GM21619 (cell line): ENCODE measurements around the gene SLC16A3.
"Not testable (repeated sequence)": the region's sequence is repeated elsewhere in the genome, so short reads cannot be mapped to it uniquely, and the experiment has no call there.

Experiments used
- ATAC-seq: cut with Tn5 transposase; IDR thresholded peaks from one replicate; pipeline ENCODE4 v1.9.1; 2021; ENCODE audit not compliant: unreplicated experiment

SLC16A3 gene

GRCh38 chr17:82228842-82229697, at the start of gene SLC16A3:
Gene SLC16A3 (plus strand): TSS chr17:82229042. CDS start chr17:82236009, 6,967 bp downstream.
- ATAC-seq: peak; percentile 39

DNA sequence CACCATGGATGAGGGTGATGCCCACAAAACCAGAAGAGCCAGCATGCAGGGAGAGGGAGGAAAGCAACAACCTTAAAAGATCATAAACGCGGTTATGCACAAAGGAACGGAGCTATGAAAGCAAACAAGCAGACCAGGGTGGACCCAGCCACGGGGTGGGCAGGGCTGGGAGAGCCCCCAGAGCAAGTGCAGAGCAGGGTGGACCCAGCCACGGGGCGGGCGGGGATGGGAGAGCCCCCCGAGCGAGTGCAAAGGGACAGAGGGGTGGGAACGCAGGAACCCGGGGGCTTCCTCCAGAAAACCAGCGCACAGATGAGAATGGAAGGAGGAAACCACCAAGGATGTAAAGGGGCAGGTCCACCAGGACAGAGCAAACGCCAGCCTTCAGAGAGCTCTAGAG, 49.4 kb upstream of the SLC16A3 start:
- no peak for ATAC-seq

GRCh38 chr17:82179946-82180475, 48.8 kb upstream of the SLC16A3 start:
- no peak for ATAC-seq

DNA sequence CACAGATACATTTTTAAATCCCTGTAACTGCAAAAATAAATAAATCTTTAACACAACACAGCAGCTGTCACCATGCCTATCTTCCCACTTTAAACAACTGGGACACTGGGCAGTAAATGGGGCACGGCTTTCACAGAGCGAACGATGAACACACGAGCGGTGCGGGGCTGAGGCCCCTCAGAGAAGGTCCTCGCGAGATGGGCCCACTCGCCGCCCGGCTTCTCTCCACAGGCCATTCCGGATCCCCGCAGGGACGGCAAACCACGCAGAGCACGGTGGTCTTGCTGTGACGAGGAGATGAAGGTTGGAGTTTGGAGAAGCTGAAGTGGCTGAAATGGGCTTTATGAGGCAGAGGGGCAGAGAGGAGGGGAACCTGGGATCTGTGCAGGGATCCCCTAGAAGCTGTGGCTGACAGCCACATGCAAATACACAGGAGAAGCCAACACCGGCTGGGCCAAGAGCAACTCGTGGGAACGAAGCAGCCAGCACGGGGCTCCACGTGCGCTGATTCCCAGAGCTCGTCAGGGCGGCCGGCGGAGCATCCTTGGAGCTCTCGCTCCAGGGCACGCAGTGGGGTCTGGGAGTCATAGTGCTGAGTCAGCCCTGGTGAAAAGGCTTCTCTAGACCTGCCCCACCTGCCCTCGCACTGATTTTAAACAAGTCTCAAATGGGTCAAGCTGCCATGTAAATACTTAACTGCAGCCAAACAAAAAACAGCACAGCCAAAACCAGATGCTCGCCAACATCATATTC, 47.9 kb upstream of the SLC16A3 start:
- ATAC-seq: no peak

DNA sequence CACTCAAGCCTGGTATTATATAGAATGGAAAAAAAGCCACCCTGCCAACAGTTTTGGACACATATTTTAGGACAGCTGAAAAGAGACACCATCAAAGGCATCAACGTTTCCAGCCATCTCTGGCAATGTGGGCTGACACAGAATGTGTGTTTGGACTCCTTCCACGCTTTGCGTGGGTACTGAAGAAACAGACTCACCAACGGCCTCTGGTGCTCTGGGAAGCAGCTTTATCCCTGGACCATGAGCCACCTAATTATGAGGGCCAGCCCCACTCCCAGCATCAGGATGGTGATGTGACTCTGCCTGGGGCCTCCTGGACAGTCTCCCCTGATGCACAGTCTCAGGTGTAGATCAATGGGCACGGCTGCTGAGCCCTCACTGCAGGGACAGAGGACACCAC, 44.1 kb upstream of the SLC16A3 start:
- no peak for ATAC-seq

DNA sequence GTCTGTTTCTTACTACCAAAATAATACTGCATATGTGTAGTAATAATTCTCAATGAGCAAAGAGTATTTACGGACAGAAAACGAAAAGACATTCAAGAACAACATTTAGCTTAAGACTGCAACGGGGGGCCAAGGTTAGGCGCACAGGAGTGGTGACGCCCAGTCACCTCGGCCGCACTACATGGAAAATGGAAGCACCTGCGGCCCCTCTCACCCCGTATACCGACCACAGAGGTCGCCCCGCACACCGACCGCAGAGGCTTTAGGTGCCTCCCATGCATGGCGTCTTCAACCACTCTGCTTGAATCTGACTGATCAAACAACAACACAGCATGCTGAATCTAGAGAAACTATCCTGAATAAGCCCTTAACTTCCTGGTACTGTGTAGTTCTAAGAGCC, 42.6 kb upstream of the SLC16A3 start:
- ATAC-seq: no peak

- no peak for ATAC-seq
These were observed 41.3 kb upstream of the SLC16A3 start for GRCh38 chr17:82187500-82187899.

GRCh38 chr17:82188001-82188961, 40.6 kb upstream of the SLC16A3 start:
- ATAC-seq: no peak

DNA sequence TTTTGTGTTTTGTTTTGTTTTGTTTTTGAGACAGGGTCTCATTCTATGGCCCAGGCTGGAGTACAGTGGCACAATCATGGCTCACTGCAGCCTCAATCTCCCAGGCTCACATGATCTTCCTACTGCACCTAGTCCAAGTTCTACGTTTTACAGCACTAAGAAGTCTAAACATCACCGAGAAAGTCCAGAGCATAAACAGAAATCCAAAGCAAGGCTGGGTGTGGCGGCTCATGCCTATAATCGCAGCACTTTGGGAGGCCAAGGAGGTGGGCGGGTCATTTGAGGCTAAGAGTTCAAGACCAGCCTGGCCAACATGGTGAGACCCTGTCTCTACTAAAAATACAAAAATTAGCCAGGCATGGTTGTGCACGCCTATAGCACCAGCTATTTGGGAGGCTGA, 35.8 kb upstream of the SLC16A3 start:
- not testable (repeated sequence) for ATAC-seq

DNA sequence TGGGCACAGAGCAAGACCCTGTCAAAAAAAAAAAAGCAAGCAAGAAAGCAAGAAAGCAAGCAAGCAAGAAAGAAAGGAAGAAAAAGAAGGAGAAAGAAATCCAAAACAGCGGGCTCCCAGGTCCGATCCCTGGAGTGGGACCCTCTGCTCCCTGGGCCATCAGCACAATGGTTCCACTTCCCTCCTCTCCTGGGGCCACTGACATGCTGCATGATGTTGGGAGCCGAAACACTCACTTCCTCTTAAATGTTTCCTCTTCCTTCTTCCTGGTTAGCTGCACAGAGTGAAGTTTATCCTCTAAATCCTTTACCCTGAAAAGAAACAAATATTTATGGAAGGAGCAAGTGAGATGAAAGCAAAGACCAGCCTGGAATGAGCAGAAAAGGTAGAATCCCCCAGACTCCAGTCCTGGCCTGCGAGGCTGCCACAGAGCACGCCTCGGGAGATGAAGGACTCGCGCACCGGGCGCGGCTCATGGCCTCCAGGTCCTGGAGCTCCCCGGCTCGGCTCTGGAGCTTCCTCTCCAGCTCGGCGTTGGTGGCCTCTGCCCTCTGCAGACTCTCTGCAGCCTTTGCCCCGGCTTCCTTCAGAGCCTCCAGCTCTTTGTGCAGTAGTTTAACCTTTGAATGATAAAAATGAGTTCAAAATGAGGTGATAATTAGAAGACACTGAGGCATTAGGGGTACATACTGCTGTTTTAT, 35.2 kb upstream of the SLC16A3 start:
- ATAC-seq: no peak

- no peak for ATAC-seq
These were observed 34.1 kb upstream of the SLC16A3 start for GRCh38 chr17:82194765-82195164.

DNA sequence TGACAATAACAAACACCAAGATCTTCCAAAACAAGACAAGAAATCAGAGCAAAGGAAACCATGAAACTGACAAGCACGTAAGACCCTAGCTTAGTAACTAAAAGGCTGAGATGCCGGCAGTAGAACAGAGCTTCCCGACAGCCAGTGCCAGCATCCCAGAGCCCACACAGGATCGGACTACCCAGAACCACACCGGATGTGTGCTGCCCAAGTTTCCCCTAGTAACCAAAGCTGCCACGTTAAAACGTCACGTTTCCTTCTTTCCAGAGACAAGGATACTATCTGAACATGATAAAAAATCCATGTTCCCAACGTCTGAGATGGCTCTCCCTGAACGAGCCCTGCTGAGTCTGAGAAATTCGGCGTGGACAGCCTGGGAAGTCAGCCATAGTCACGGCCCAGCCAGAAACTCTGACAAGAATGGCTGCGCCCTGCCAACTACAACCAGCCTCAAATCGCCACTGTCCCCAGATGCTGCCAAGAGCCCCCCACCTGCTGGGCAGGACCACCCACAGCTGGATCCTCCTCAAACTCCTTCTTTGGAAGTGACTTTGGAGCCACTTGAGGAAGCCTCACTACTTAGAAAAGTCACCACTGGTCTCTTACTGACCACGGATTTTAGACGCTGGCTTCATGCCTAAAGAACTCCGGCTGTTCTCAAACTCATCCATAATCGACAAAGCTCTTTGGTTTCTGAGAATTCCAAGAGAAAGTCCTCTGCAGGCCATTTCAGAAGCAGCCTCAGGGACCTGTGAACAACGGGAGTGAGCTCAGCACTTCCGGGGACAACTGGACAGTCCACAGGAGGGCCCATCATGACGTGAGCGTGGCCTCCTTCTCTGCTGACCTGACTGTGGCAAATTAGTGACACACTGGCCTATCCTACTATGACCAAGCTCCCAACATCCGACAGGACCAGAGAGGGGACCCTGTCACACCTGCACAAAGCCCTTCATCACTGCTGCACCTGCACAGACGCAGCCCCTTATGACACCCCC, 32.9 kb upstream of the SLC16A3 start:
- ATAC-seq: no peak

- no peak for ATAC-seq
These were observed 30.8 kb upstream of the SLC16A3 start for GRCh38 chr17:82198092-82198491.

- no peak for ATAC-seq
These were observed 29.3 kb upstream of the SLC16A3 start for GRCh38 chr17:82199496-82199895.

DNA sequence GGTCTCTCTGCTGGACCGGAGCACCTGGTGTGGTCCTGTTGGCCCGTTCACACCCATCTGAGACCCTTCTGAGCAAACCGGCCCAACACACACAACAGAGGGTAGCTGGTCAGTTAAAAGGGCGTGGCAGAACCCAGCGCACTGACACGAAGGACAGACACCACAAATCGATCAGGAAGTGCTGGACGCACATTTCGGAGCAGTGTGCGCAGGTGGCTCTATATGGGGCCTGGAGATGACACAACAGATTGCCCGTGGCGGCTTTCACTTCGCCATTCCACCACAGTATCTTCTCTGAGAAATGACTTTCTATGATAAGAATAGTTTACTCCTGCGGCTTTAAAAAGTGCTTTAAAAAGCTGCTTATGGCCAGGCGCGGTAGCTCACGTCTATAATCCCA, 28.7 kb upstream of the SLC16A3 start:
- ATAC-seq: no peak

DNA sequence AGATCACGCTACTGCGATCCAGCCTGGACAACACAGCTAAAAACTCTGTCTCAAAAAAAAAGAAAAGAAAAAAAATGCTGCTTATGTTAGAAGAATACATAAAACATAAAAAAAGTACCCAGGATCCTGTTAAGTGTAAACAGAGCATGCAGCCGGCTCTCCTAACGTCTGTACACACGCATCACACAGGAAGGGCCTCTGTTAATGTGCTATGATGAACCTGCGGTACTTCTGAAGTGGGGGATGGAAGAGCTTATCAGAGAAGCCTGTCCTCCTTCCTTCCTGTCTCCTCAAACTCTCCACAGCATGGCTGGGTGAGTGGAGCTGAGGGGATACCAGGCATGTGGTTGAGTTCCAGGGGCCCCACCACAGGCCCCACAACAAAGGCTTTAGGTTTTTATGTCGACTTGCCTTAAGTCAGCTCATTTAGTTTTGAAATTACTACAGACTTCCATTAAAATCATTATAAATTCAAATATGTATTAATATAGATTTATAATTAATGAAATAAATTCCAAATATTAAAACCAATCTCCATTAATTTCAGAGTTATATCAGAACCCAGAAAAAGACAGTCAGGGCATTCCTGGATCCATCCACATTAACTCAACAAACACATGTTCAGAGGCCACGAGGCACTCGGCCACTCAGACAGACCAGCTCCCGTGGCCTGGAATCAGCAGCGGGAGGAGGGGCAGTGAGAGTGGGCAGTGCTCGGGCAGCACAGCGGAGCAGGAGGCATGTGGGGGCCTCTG, 27.9 kb upstream of the SLC16A3 start:
- no peak for ATAC-seq

- ATAC-seq: no peak
These were observed 27.3 kb upstream of the SLC16A3 start for GRCh38 chr17:82201498-82201910.

GRCh38 chr17:82202981-82203380, 25.9 kb upstream of the SLC16A3 start:
- ATAC-seq: no peak
